GM04504 (cell line): ENCODE measurements around the gene RAPGEF5.
"Not testable (repeated sequence)": the region's sequence is repeated elsewhere in the genome, so short reads cannot be mapped to it uniquely, and the experiment has no call there.

ENCODE experiments used
- DNase-seq: peaks from one replicate; pipeline ENCODE4 v3.0.0-alpha.2; 2012; ENCODE audit warnings: low read depth

The RAPGEF5 gene

GRCh38 chr7:22082886-22083703 lies 273.9 kb downstream of the RAPGEF5 start:
- peak; percentile 59 for DNase-seq

DNA sequence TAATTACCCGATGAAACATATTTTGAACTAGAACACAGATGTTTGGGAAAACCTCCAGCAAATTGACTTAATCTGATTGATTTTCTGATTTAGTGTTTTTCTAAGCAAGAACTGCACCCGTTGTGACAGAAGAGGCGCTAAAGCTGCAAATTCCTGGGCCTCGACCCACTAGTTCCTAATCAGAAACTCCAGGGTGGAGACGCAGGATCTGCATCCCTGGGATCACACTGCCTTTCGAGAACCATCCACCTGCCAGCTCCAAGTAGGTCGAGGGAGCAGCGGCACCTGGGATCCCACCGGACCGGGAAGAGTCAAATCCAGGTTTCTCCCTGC lies 274.4 kb downstream of the RAPGEF5 start:
- DNase-seq: no peak

DNA sequence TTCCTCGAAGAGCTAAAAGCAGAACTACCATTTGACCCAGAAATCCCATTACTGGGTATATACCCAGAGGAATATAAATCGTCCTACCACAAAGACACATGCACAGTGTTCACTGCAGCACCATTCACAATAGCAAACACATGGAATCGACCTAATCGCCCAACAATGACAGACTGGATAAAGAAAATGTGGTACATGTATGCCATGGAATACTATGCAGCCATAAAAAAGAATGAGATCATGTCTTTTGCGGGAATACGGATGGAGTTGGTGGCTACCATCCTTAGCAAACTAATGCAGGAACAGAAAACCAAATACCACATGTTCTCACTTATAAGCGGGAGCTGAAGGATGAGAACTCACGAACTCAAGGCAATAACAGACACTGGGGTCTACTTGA lies 276.7 kb downstream of the RAPGEF5 start:
- DNase-seq: not testable (repeated sequence)

- DNase-seq: not testable (repeated sequence)
Measured at GRCh38 chr7:22078872-22079271, 278.1 kb downstream of the RAPGEF5 start.

DNA sequence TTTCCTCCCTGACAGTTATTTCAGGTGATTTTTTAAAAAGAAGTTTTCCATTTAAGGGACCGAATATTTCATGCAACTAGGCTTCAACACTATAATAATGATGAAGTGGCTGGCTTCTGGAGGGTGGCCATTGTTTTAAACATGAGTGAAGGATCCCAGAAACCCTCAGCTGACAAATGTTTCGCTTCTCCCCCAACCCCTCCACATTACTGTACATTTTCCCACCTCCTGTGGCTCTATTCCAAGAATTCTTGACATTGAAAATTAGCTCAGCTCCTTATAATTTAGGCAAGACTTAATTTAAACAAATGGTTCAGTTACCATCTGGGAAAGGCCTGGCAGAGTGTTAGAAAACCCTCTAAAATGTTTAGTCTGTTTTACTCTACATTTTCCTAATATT lies 281.4 kb downstream of the RAPGEF5 start:
- no peak for DNase-seq

- DNase-seq: no peak
Measured at GRCh38 chr7:22074897-22075296, 282.1 kb downstream of the RAPGEF5 start.
